Caco-2 (cell line): ENCODE measurements around the gene F3. TPM values are rescaled to one million over a fixed set of nuclear protein-coding genes. Genes with fewer than 3 reads are reported as not detected.

Experiments
- BruUV-seq: library from RNA; stranded (reverse); fragments of 400-500 nt; replicated peaks from 2 replicates; lab custom pipeline; 2021; lab: Mats Ljungman, UMichigan
- CTCF ChIA-PET: fragments of 300-600 bp; sonication (Branson Sonifier 250); formaldehyde crosslinking; loops from one replicate; lab custom pipeline; 2022; ENCODE audit warnings: antibody characterized with exemption; lab: Charles Lee
- POLR2A ChIA-PET: fragments of 300-600 bp; sonication (Branson Sonifier 250); formaldehyde crosslinking; loops from one replicate; lab custom pipeline; 2022; ENCODE audit warnings: antibody characterized with exemption; lab: Charles Lee
- DNase-seq, 2 experiments: peaks; one replicate each; pipeline versions ENCODE4 v3.0.0 to v3.0.0-alpha.2; 2020 to 2022
- H3K27me3 ChIP-seq: replicated peaks from 2 replicates; pipeline ENCODE4 v1.6.0; 2011; ENCODE audit warnings: low read length; ENCODE audit not compliant: control insufficient read depth, insufficient read depth
- H3K36me3 ChIP-seq: 2 replicates; pipeline ENCODE4 v1.5.1; 2011; ENCODE audit warnings: low read length; ENCODE audit not compliant: control insufficient read depth, insufficient read depth
- H3K4me1 ChIP-seq: fragments of 250-450 bp; sonication (Bioruptor Pico); 2 replicates; pipeline ENCODE4 v1.5.1; 2020; ENCODE audit warnings: mild to moderate bottlenecking
- H3K4me3 ChIP-seq: 2 replicates; pipeline ENCODE4 v1.5.1; 2011; ENCODE audit warnings: low read depth, mild to moderate bottlenecking, control low read depth, low read length
- H3K9me3 ChIP-seq: fragments of 250-450 bp; sonication (Bioruptor Pico); 2 replicates; pipeline ENCODE4 v1.5.1; 2020; ENCODE audit warnings: mild to moderate bottlenecking, moderate library complexity
- H3K27ac Mint-ChIP-seq: one replicate; pipeline ENCODE4 v1.8.0; 2022; ENCODE audit warnings: mixed read lengths; ENCODE audit not compliant: unreplicated experiment
- H3K27me3 Mint-ChIP-seq: one replicate; pipeline ENCODE4 v1.8.0; 2022; ENCODE audit warnings: mixed read lengths; ENCODE audit not compliant: insufficient read depth, unreplicated experiment
- H3K36me3 Mint-ChIP-seq: one replicate; pipeline ENCODE4 v1.8.0; 2022; ENCODE audit warnings: mild to moderate bottlenecking, mixed read lengths; ENCODE audit not compliant: insufficient read depth, unreplicated experiment
- H3K4me1 Mint-ChIP-seq: one replicate; pipeline ENCODE4 v1.8.0; 2022; ENCODE audit warnings: low read depth, mixed read lengths; ENCODE audit not compliant: unreplicated experiment
- H3K4me3 Mint-ChIP-seq: one replicate; pipeline ENCODE4 v1.8.0; 2022; ENCODE audit warnings: mild to moderate bottlenecking, moderate library complexity, mixed read lengths; ENCODE audit not compliant: unreplicated experiment
- H3K9me3 Mint-ChIP-seq: one replicate; pipeline ENCODE4 v1.8.0; 2022; ENCODE audit warnings: mixed read lengths; ENCODE audit not compliant: unreplicated experiment
- intact Hi-C: fragments of 100-400 bp; cut with micrococcal nuclease; formaldehyde crosslinking; loops from one replicate; pipeline ENCODE4 v1.10.0; 2022; ENCODE audit not compliant: unreplicated experiment
- total RNA-seq: library from RNA; stranded (reverse); gene quantifications from 2 replicates; pipeline ENCODE4 v1.2.3, GENCODE V29; 2022
- TF ChIP-seq, protein P1 (sequence below), 2 experiments: fragments of 200-600 bp in 1 of 2; IDR thresholded peaks; 1 replicate in 1 of 2; 2 replicates in 1 of 2; pipeline versions ENCODE4 v1.5.1 to v1.8.0; 2011 to 2022; ENCODE audit warnings: antibody characterized with exemption in 1 of 2, control low read depth in 1 of 2, inconsistent platforms in 1 of 2, low read depth in 1 of 2, low read length in 1 of 2, mild to moderate bottlenecking in 1 of 2, moderate library complexity in 1 of 2; ENCODE audit not compliant: insufficient read depth in 1 of 2, severe bottlenecking in 1 of 2, unreplicated experiment in 1 of 2

F3 gene
- total RNA-seq, 1 experiment from 2014 or later = 28.5 TPM

DNA sequence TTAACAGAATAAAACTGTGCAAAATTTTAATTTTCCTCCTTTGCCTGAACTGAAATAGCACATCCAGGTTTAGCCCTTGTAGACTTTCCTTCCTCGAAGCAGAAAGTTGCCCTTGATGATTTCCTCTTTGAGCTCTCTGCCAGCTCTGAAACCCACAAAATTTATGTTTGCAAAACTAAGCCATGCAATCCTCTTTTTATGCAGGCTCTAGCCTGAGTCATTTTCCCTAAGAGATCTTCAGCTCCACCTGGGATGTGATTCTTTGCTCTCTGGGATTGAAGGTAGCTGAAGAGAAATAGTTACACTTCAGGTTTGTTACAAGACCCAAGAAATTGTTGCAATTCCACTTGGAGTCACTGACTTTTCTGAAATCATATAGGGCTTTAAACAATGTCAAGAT lies 1.4 kb upstream of the F3 start:
- Histone ChIP-seq H3K4me3 (no peak overlapping the region), H3K36me3 (no peaks in the 10 kb centered on the region), H3K9me3 (no peaks in the 10 kb centered on the region), H3K4me1 (peaks cover 13% of the 10 kb centered on the region; the same call in 1 of the 2 replicates), H3K27me3 (no peaks in the 10 kb centered on the region)
- no TSS peak for BruUV-seq
- TF ChIP-seq, protein P1, sequence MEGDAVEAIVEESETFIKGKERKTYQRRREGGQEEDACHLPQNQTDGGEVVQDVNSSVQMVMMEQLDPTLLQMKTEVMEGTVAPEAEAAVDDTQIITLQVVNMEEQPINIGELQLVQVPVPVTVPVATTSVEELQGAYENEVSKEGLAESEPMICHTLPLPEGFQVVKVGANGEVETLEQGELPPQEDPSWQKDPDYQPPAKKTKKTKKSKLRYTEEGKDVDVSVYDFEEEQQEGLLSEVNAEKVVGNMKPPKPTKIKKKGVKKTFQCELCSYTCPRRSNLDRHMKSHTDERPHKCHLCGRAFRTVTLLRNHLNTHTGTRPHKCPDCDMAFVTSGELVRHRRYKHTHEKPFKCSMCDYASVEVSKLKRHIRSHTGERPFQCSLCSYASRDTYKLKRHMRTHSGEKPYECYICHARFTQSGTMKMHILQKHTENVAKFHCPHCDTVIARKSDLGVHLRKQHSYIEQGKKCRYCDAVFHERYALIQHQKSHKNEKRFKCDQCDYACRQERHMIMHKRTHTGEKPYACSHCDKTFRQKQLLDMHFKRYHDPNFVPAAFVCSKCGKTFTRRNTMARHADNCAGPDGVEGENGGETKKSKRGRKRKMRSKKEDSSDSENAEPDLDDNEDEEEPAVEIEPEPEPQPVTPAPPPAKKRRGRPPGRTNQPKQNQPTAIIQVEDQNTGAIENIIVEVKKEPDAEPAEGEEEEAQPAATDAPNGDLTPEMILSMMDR (IDR thresholded peaks at IDR 0.05; ENCODE audit: insufficient read depth in 1 of 2, low read depth in 1 of 2, low read length in 1 of 2, severe bottlenecking in 1 of 2, unreplicated experiment in 1 of 2) = no peak
- CTCF ChIA-PET = no interaction called here
- Mint-ChIP-seq H3K9me3 (no peaks in the 10 kb centered on the region), H3K27me3 (no peaks in the 10 kb centered on the region), H3K27ac (peak overlapping the region; percentile 66), H3K4me1 (peaks cover 11% of the 10 kb centered on the region), H3K4me3 (peak overlapping the region; percentile 86), H3K36me3 (peaks cover 15% of the 10 kb centered on the region)
- DNase-seq = no peak
- POLR2A ChIA-PET = no interaction called here
- intact Hi-C loops = no loop called here

DNA sequence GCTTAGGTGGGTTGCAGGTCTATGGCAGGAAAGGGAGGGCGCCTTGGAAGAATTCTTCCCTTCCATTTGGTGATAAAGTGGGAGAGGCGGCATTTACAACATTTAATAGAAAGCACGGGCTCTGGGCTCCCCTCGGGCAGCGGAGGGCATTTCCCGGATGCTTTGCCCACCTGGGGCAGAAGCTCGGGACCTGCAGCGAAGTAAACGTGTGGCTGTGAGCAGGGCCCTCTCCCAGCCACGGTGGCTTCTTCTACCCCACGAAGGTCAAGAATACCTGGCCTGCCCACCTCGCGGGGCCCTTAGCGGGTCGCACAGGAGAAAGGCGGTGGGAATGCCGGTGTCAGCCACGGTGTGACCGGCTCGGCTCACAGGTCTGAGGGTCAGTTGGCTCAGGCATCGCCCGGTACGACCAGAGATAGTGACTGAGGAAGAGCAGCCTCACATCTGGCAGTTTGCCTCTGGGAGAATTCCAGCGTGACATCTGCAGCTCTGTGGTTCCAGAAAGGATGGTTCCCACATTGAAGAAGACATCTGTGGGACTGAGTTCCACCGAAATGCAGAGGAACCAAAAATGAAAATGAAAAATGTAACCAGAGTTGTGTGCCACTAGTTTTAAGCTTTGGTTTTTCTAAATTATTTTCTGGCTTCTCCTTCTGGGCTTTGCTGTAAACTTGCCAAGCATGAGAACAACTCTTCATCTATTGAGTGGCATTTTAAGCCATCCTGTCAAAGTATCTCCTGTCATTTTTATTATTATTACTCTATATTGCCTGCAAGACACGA lies 720 bp upstream of the F3 start:
- Histone ChIP-seq H3K27me3 (no peaks in the 10 kb centered on the region), H3K36me3 (no peaks in the 10 kb centered on the region), H3K4me3 (peak overlapping the region; percentile 83), H3K4me1 (peaks cover 18% of the 10 kb centered on the region), H3K9me3 (no peaks in the 10 kb centered on the region)
- DNase-seq = no peak
- H3K27me3 Mint-ChIP-seq = no peaks in the 10 kb centered on the region
- H3K4me1 Mint-ChIP-seq = peaks cover 11% of the 10 kb centered on the region
- peak overlapping the region; percentile 86 for H3K27ac Mint-ChIP-seq
- CTCF ChIA-PET = no interaction called here
- no peaks in the 10 kb centered on the region for H3K9me3 Mint-ChIP-seq
- TF ChIP-seq, protein P1 (IDR thresholded peaks at IDR 0.05; ENCODE audit: insufficient read depth in 1 of 2, low read depth in 1 of 2, low read length in 1 of 2, severe bottlenecking in 1 of 2, unreplicated experiment in 1 of 2) = no peak
- peak overlapping the region; percentile 86 for H3K4me3 Mint-ChIP-seq
- TSS peak; percentile 76 for BruUV-seq
- H3K36me3 Mint-ChIP-seq = peaks cover 22% of the 10 kb centered on the region
- POLR2A ChIA-PET = interaction anchor here (0.7 to 1.0 kb wide), 2 partner anchors 9 to 171 kb away, joined by 3 to 4 read pairs; no protein-coding TSS in a partner anchor
- intact Hi-C loops = loop anchor here (1.0 kb wide), 1 partner anchor 11 kb away; no protein-coding TSS in a partner anchor

DNA sequence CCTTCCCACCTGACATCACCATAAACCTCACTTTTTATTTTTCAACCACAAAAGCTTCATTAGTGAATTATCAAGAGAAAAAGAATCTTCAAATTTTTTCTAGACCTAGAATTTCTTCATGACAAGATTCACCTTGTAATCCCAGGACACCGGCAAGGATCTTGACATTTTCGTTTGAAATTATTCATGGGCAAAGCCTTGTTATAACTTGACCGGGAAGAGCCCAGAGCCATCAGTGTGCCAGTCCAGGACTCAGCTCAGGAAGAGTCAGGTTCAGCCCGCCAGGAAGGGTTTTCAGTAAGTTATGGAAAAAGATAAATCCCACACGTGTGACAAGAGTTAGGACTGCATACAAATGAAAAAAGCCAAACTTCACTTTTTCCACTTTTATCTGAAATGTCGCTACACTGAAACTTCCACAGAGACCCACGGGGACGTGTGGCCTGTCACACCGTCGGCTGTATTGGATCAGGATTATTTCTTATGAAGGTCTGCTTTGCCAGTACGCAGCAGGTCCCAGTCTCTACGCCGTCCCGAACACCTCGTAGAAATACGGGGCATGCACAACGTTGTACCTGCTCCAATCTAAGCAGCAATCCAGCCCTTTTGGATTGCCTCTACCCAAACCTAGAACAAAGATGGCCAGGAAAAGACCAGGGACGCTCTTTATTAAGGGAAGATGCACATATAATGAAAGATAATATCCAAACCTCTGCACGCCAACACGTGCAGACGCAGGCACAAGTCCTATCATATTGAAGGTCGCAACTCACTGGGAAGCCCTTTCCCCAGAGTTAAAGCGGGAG lies 916 bp downstream of the F3 start:
- no peaks in the 10 kb centered on the region for H3K36me3 ChIP-seq
- POLR2A ChIA-PET = no interaction called here
- no TSS peak for BruUV-seq
- H3K4me3 Mint-ChIP-seq = peak overlapping the region; percentile 86
- no peaks in the 10 kb centered on the region for H3K27me3 Mint-ChIP-seq
- TF ChIP-seq, protein P1 (IDR thresholded peaks at IDR 0.05; ENCODE audit: insufficient read depth in 1 of 2, low read depth in 1 of 2, low read length in 1 of 2, severe bottlenecking in 1 of 2, unreplicated experiment in 1 of 2) = no peak
- intact Hi-C loops = loop anchor here (2.0 kb wide), 1 partner anchor 58 kb away; no protein-coding TSS in a partner anchor
- peaks cover 23% of the 10 kb centered on the region for H3K4me1 ChIP-seq
- H3K27me3 ChIP-seq = no peaks in the 10 kb centered on the region
- DNase-seq = no peak
- CTCF ChIA-PET = interaction anchor here (1.1 to 1.6 kb wide), 2 partner anchors 58 to 66 kb away, joined by 3 to 4 read pairs; no protein-coding TSS in a partner anchor
- H3K9me3 ChIP-seq = no peaks in the 10 kb centered on the region
- peaks cover 11% of the 10 kb centered on the region for H3K4me1 Mint-ChIP-seq
- H3K27ac Mint-ChIP-seq = peak overlapping the region; percentile 48
- H3K4me3 ChIP-seq = peak overlapping the region; percentile 83
- H3K9me3 Mint-ChIP-seq = no peaks in the 10 kb centered on the region
- H3K36me3 Mint-ChIP-seq = peaks cover 30% of the 10 kb centered on the region
